ENCODE data around the gene RASGRF1.

- TF ChIP-seq CTCF (conservative IDR thresholded peaks at IDR 0.05; ENCODE audit: low read depth, low read length): no peak
- TF ChIP-seq EZH2 (IDR thresholded peaks at IDR 0.05; ENCODE audit: low read length, unreplicated experiment): no peak
- TF ChIP-seq EZH2phosphoT487 (IDR thresholded peaks at IDR 0.05; ENCODE audit: borderline replicate concordance, low read length): no peak
Observed at GRCh38 chr15:78956937-78957336, 133.6 kb downstream of the RASGRF1 start.
